Astrocyte of the spinal cord (primary cell): ENCODE results near the gene PLEKHA4.
A peak's percentile ranks its signal among the peaks of the same experiment; 100 is the strongest.

Source experiments
- DNase-seq: peaks from one replicate; pipeline ENCODE4 v3.0.0; 2011; ENCODE audit warnings: low read depth, low spot score
- H3K4me3 ChIP-seq: 2 replicates; pipeline ENCODE4 v1.5.1; 2011; ENCODE audit warnings: low read depth, mild to moderate bottlenecking, low read length, moderate library complexity
- in situ Hi-C: cut with HindIII; loops from 2 replicates; pipeline ENCODE4 v1.10.0; 2017; ENCODE audit warnings: low sequenced_read_pairs
- TF ChIP-seq, protein P1 (sequence below): IDR thresholded peaks from 2 replicates; pipeline ENCODE4 v1.5.1; 2012; ENCODE audit warnings: low read depth, mild to moderate bottlenecking, low read length, inconsistent platforms

Gene PLEKHA4

DNA sequence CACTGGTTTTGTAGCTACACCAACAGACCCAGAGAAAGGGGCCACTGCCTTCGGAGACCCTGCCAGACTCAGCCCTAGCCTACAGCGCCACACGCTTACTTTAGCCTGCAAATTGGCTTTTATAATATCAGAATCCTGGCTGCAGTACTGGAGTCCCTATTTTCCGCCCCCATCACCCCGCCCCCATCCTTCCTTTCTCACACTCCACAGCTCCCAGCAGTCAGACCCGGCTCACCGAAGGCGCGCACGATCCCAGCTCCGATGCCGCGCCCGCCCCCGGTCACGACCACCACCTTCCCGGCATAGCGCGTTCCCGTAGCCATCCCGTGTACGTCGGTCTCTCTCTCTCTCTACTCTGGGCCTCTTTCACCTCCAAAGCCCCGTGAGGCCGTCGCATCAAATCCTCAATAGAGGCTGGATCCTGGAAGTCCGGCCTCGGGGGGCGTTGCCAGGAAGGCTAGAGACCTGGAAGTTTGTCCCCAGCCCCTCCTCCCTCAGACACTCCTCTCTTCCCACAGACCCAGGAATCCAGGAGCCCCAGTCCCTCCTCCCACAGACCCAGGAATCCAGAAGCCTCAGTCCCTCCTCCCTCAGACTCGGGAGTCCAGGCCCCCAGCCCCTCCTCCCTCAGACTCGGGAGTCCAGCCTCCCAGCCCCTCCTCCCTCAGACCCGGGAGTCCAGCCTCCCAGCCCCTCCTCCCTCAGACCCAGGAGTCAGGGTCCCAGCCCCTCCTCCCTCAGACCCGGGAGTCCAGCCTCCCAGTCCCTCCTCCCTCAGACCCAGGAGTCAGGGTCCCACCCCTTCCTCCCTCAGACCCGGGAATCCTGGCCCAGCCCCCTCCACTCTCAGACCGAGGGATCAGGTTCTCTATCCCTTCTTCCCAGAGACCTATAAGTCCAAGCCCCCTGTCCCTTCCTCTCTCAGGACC lies 32.1 kb downstream of the PLEKHA4 start, which contains the start of gene HSD17B14:
Gene HSD17B14, minus strand, starts transcription at position 403 of the 929 bp plus-strand sequence. Its CDS starts 80 bp downstream, at position 323.
- peak; percentile 38 for DNase-seq
- TF ChIP-seq, protein P1, sequence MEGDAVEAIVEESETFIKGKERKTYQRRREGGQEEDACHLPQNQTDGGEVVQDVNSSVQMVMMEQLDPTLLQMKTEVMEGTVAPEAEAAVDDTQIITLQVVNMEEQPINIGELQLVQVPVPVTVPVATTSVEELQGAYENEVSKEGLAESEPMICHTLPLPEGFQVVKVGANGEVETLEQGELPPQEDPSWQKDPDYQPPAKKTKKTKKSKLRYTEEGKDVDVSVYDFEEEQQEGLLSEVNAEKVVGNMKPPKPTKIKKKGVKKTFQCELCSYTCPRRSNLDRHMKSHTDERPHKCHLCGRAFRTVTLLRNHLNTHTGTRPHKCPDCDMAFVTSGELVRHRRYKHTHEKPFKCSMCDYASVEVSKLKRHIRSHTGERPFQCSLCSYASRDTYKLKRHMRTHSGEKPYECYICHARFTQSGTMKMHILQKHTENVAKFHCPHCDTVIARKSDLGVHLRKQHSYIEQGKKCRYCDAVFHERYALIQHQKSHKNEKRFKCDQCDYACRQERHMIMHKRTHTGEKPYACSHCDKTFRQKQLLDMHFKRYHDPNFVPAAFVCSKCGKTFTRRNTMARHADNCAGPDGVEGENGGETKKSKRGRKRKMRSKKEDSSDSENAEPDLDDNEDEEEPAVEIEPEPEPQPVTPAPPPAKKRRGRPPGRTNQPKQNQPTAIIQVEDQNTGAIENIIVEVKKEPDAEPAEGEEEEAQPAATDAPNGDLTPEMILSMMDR, result no peak
- peak within 1 kb of the TSS; percentile 49 for H3K4me3 ChIP-seq
- in situ Hi-C loops, result no loop called here

DNA sequence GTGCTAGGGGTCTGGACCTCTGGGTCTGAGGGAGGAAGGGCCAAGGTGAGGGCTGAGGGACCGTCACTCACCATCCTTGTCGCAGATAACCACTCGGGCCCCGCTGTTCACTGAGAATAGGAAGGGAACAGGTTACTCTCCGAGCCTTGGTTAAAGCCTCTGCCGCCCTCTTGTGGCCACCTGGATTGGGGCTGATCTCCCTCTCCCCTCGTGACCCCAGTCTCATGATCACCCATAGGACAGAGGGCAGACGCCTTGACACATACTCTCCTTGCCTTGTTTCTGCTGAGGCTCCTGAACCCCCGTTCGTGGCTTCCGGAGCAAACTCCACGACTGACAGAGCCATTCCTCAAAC lies 32.7 kb downstream of the PLEKHA4 start:
- peak overlapping the region; percentile 49 for H3K4me3 ChIP-seq
- peak; percentile 70 for DNase-seq
- in situ Hi-C loops, result no loop called here
- TF ChIP-seq, protein P1, result peak; percentile 97

DNA sequence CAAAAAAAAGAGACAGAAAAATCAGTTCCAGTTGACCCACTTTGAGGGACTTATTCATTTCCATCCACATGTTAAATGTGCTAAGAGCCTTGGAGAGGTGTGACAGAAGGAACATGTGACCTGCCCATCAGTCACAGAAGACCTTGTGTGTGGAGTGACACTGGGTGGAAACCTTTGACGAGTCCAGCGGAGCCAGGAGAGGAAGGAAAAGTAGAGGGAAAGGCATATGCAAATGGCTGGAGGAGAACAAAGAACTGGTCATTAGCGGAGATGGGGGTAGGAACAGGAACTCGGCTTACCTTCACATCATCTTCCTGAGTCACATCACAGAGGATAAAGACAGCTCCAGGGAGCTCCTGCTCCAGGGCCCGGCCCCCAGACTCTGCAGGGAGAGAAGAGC lies 34.4 kb downstream of the PLEKHA4 start:
- in situ Hi-C loops, result no loop called here
- TF ChIP-seq, protein P1, result no peak
- no peak overlapping the region for H3K4me3 ChIP-seq
- DNase-seq, result no peak

DNA sequence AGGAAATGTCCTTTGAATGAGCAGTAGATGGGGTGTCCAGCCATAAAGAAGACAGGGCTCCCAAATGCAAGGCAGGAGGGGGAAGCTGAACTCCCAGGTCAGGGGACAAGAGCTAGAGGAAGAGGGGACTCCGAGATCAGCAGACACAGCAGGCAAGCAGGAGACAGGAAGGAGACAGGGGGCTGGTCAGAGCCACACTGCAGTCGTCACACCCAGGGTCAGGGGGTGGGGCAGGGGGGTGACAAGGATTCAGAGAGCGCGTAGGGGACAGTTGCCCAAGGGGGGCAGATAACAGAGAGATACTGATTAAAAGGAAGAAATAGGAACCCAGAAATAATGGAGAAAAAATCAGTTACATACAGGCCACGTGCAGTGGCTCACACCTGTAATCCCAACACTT lies 35.4 kb downstream of the PLEKHA4 start:
- in situ Hi-C loops, result no loop called here
- no peak overlapping the region for H3K4me3 ChIP-seq
- TF ChIP-seq, protein P1, result no peak
- no peak for DNase-seq

DNA sequence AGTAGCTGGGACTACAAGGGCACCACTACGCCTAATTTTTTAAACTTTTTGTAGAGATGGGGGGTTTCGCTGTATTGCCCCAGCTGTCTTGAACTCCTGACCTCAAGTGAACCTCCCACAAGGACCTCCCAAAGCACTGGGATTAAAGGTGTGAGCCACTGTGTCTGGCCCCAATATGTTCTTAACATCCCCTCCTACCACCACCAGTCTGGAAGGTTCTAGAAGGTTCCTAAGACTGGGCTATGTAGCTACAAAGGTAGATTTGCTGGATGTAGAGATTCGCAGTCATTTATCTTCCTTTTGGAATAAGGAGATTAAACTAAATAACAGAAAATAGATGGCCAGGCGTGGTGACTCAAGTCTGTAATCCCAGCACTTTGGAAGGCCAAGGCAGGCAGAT lies 37.5 kb downstream of the PLEKHA4 start:
- no peak for DNase-seq
- in situ Hi-C loops, result no loop called here
- H3K4me3 ChIP-seq, result no peak overlapping the region
- TF ChIP-seq, protein P1, result no peak

DNA sequence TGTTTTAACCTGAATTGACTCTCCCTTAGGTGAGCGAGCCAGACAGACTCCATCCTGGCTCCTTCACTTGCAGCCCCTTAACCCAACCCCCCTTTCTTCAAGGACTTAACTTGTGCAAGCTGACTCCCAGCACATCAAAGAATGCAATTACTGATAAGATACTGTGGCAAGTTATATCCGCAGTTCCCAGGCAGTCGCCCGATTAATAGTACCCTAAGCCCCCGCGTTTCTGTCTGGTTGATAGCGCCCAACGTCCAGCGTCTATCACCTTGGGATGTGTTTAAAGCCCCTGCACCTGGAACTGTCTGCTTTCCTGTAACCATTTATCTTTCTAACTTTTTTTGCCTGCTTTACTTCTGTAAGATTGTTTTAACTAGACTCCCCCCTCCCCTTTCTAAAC lies 38.3 kb downstream of the PLEKHA4 start:
- DNase-seq, result no peak
- H3K4me3 ChIP-seq, result no peak overlapping the region
- TF ChIP-seq, protein P1, result no peak
- in situ Hi-C loops, result no loop called here
